Measurements from ENCODE around the gene PIM2. TPM values are rescaled to one million over a fixed set of nuclear protein-coding genes. Genes with fewer than 3 reads are reported as not detected.

The PIM2 gene
- polyA plus RNA-seq, 2 of the 4 experiments (the other 2 are of a cell fraction) = 8.2 to 8.8 TPM

GRCh38 chrX:48917139-48918001, 1.5 kb downstream of the PIM2 start:
- FAIRE-seq (peak; percentile 93), ATAC-seq (peak; percentile 57 to 78), DNase-seq (ENCODE audit: low read depth in 1 of 2, low spot score in 1 of 2) (peak; percentile 79 to 92)
- POLR2A ChIA-PET = no interaction called here
- Histone ChIP-seq H3K4me2 (peak overlapping the region; percentile 99), H3K27ac (peak overlapping the region; percentile 92 to 95; a peak in 4 of 6 replicates), H3K4me3 (peak overlapping the region; percentile 87), H3K4me1 (peaks cover 18% of the 10 kb centered on the region), H3K9me3 (no peaks in the 10 kb centered on the region)
- peak; percentile 92 for TF ChIP-seq CTCF (IDR thresholded peaks at IDR 0.05)
- peak; percentile 54 to 63; a peak in 4 of 5 replicates for TF ChIP-seq RAD21 (conservative IDR thresholded peaks at IDR 0.05 in 1 of 2, IDR thresholded peaks at IDR 0.05 in 1 of 2)
- no peak for TF ChIP-seq PBX3 (IDR thresholded peaks at IDR 0.05)
- no peak for TF ChIP-seq PHF8 (IDR thresholded peaks at IDR 0.05; ENCODE audit: borderline replicate concordance, low read depth)
- no peak for TF ChIP-seq POLR2AphosphoS2 (conservative IDR thresholded peaks at IDR 0.05; ENCODE audit: low read length)
- no peak for TF ChIP-seq HOXA7 (CRISPR knock-in tag; IDR thresholded peaks at IDR 0.05)
- no peak for TF ChIP-seq HOXB13 (CRISPR knock-in tag; IDR thresholded peaks at IDR 0.05; ENCODE audit: low read depth)
- peak; percentile 73 for TF ChIP-seq SMC3 (IDR thresholded peaks at IDR 0.05)
- peak; percentile 75 for TF ChIP-seq RFX5 (IDR thresholded peaks at IDR 0.05)
- no peak for TF ChIP-seq ZFP36 (IDR thresholded peaks at IDR 0.05; ENCODE audit: borderline replicate concordance, partially characterized antibody)
- peak; percentile 21 for TF ChIP-seq MAFK (IDR thresholded peaks at IDR 0.05; ENCODE audit: partially characterized antibody)
- no peak for TF ChIP-seq EP300 (IDR thresholded peaks at IDR 0.05)
- TF ChIP-seq FOSL2 (IDR thresholded peaks at IDR 0.05) = no peak
- TF ChIP-seq FOSL2 (CRISPR knock-in tag; IDR thresholded peaks at IDR 0.05) = no peak
- peak; percentile 26; the same call in 1 of the 2 replicates for TF ChIP-seq MAX (IDR thresholded peaks at IDR 0.05)
- TF ChIP-seq CEBPB (IDR thresholded peaks at IDR 0.05) = no peak
- no peak for TF ChIP-seq CBX8 (IDR thresholded peaks at IDR 0.05)
- CTCF ChIA-PET = interaction anchor here (0.6 to 2.2 kb wide), 4 partner anchors 18 to 219 kb away, joined by 3 to 14 read pairs (median 3); no protein-coding TSS in a partner anchor
- WGBS (ENCODE audit: missing lambda C conversion rate) = 40% methylated on average over 17 of the region's 27 CpGs

- FAIRE-seq (no peak), DNase-seq (ENCODE audit: low read depth in 1 of 2, low spot score in 1 of 2) (no peak), ATAC-seq (no peak)
- ChIA-PET POLR2A (no interaction called here), CTCF (interaction anchor here (1.6 to 2.2 kb wide), 2 partner anchors 14 to 22 kb away, joined by 6 to 14 read pairs; no protein-coding TSS in a partner anchor)
- 94% methylated on average over 13 of the region's 13 CpGs for WGBS (ENCODE audit: missing lambda C conversion rate)
- TF ChIP-seq JUN (IDR thresholded peaks at IDR 0.05) (no peak), ZC3H11A (IDR thresholded peaks at IDR 0.05) (no peak), BHLHE40 (IDR thresholded peaks at IDR 0.05; ENCODE audit: low read depth, low read length) (no peak)
- Histone ChIP-seq H3K4me2 (no peak overlapping the region), H3K4me3 (no peak overlapping the region), H3K4me1 (peaks cover 26% of the 10 kb centered on the region), H3K9me3 (no peaks in the 10 kb centered on the region), H3K27ac (no peak overlapping the region)
Observed at GRCh38 chrX:48914593-48915493, 4.0 kb downstream of the PIM2 start.

All from A549 (cell line).